Tibial nerve (tissue), 3 donors: ENCODE measurements around the gene NBAS.

Source experiments
- POLR2A ChIP-seq, 2 donors: fragments of 450-650 bp; IDR thresholded peaks; one replicate each; pipeline ENCODE4 v1.6.1; 2017; ENCODE audit warnings: antibody characterized with exemption in 2 of 2, mild to moderate bottlenecking in 2 of 2, moderate library complexity in 2 of 2
- TF ChIP-seq, protein P1 (sequence below), 5 experiments: fragments of 200-600 bp in 3 of 5; fragments of 450-650 bp in 2 of 5; sonication (generic) in 3 of 5; IDR thresholded peaks; one replicate each; pipeline ENCODE4 v1.5.1; 2016 to 2019; ENCODE audit warnings: antibody characterized with exemption in 5 of 5, mild to moderate bottlenecking in 3 of 5, moderate library complexity in 2 of 5

DNA sequence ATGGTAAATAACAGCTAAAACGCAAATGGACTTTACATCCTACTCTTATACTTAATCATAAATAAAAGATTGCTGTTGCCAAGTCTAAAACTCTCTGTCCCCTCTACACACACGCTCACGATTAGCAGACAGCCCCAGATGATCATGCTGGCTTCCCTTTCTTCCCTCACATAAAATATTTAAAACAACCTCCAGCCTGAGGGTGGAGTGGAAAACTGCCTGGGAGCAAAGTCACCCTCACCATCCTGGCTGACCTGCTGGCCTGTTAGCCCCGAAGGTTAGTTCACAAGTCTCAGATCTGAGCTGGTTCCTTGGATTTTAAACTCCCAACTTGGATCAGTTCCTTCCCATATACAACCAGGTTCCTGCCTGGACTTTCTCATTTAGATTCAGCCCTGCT, 288.2 kb downstream of the NBAS start:
- TF ChIP-seq, protein P1, sequence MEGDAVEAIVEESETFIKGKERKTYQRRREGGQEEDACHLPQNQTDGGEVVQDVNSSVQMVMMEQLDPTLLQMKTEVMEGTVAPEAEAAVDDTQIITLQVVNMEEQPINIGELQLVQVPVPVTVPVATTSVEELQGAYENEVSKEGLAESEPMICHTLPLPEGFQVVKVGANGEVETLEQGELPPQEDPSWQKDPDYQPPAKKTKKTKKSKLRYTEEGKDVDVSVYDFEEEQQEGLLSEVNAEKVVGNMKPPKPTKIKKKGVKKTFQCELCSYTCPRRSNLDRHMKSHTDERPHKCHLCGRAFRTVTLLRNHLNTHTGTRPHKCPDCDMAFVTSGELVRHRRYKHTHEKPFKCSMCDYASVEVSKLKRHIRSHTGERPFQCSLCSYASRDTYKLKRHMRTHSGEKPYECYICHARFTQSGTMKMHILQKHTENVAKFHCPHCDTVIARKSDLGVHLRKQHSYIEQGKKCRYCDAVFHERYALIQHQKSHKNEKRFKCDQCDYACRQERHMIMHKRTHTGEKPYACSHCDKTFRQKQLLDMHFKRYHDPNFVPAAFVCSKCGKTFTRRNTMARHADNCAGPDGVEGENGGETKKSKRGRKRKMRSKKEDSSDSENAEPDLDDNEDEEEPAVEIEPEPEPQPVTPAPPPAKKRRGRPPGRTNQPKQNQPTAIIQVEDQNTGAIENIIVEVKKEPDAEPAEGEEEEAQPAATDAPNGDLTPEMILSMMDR (IDR thresholded peaks at IDR 0.05): no peak
- no peak for TF ChIP-seq POLR2A (IDR thresholded peaks at IDR 0.05)
